ENCODE results near the gene SPEN. TPM values are rescaled to one million over a fixed set of nuclear protein-coding genes. Genes with fewer than 3 reads are reported as not detected.
A peak's percentile ranks its signal among the peaks of the same experiment; 100 is the strongest.

SPEN gene
- total RNA-seq, 1 experiment from 2014 or later, result 58.3 TPM

DNA sequence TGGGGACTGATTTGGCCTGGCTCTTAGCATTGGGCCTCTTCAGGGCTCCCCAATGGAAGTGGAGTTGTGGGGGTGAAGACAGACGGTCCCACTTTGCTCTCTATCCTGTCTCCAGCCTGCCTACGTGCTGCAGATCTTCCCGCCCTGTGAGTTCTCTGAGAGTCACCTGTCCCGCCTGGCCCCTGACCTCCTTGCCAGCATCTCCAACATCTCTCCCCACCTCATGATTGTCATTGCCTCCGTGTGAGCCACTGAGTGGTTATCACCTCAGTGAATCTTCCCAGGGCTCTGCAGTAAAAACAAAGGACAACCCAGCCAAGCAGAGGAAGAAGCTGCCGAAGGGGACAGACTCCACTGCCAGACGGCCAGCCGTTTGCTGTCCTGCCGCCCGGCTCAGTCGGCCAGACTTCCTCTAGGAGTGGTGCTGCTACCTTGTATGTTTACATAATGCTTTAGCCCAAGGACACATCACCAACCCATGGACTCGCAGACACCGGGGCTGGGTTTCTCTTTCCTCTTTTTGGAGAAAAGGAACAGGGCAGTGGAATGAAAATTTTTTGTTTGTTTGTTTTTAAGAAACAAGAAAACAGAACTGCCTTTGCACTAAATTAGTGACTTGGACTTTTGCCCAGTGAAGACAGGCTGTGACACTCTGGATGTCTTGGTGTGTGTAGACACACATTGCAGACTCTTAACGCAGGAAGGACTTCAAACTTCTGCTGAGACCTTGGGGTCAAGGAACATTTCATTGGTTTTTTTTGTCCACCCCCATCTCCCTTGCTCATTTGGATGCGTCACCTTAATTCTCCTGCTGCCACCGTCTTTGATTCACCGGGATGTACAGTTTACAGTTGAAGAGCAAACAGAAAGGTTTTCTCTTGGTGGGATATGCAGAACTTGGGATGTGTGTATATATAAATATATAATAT, 91.9 kb downstream of the SPEN start:
- no TSS peak for BruUV-seq (replicated peaks)
- no peak for DNase-seq (ENCODE audit: low read depth, low spot score)
- ATAC-seq, result peak; percentile 68
- Histone ChIP-seq H3K4me3 (ENCODE audit: low read depth in 2 of 2, low read length in 2 of 2) (no peak overlapping the region), H3K27me3 (ENCODE audit: control insufficient read depth, insufficient read depth, low read length) (no peaks in the 10 kb centered on the region), H3K36me3 (ENCODE audit: control insufficient read depth, insufficient read depth, low read length) (peaks cover 10% of the 10 kb centered on the region), H3K9me3 (ENCODE audit: control insufficient read depth, insufficient read depth, low read depth, low read length) (no peaks in the 10 kb centered on the region), H3K27ac (ENCODE audit: low read length) (peak overlapping the region; percentile 70), H3K4me1 (ENCODE audit: control insufficient read depth, insufficient read depth, low read length) (peaks cover 18% of the 10 kb centered on the region)
- in situ Hi-C loops (cut with HindIII; ENCODE audit: low pct_unique_long_range_greater_than_20kb, low sequenced_read_pairs) (no loop called here), intact Hi-C loops (cut with micrococcal nuclease; ENCODE audit: unreplicated experiment) (no loop called here)
- TF ChIP-seq, protein P1, sequence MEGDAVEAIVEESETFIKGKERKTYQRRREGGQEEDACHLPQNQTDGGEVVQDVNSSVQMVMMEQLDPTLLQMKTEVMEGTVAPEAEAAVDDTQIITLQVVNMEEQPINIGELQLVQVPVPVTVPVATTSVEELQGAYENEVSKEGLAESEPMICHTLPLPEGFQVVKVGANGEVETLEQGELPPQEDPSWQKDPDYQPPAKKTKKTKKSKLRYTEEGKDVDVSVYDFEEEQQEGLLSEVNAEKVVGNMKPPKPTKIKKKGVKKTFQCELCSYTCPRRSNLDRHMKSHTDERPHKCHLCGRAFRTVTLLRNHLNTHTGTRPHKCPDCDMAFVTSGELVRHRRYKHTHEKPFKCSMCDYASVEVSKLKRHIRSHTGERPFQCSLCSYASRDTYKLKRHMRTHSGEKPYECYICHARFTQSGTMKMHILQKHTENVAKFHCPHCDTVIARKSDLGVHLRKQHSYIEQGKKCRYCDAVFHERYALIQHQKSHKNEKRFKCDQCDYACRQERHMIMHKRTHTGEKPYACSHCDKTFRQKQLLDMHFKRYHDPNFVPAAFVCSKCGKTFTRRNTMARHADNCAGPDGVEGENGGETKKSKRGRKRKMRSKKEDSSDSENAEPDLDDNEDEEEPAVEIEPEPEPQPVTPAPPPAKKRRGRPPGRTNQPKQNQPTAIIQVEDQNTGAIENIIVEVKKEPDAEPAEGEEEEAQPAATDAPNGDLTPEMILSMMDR (IDR thresholded peaks at IDR 0.05), result no peak
- TF ChIP-seq SIN3A (IDR thresholded peaks at IDR 0.05; ENCODE audit: borderline replicate concordance, insufficient read depth, low read depth, low read length), result 0 out of 2 replicates have a peak, but pooled peaks have one; percentile 53
- ChIA-PET CTCF (no interaction called here), POLR2A (no interaction called here)

DNA sequence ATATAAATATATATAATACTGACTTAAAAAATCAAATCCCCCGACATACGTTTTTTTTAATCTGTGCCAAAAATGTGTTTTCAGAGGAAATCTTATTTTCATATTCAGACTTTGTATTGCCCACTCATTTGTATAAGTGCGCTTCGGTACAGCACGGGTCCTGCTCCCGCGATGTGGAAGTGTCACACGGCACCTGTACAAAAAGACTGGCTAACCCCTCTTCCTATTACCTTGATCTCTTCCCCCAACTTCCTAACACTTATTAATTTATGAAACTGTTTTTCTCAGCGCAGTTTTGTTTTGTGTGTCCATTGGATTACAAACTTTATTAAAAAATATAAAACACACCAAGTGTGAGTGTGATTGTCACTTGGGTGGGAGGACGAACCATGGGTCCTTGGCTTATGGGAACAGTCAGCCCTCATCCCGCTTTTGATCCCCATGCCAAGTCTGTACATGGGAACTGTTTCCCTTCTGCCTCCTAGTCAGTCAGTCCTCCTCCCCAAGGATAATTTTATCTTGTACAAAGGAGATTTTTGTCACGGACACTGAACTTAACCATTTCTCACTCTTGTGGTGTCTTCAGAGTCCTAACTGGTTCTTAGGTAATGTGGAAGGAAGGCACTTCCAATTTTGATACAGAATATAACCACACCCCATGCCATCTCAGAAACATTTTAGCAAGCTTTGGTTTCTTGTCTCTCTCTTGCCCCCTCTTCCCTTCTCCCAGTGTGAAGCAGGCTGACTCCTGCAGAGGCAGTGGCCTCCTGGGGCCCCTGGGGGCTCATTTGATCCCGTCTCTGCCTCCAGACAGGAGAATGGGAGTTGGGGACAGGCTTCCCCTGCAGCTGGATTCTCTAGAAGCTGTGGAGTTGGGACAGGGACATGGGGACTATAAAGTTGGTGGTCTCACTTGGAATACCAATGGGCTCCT, 92.9 kb downstream of the SPEN start:
- H3K27ac ChIP-seq (ENCODE audit: low read length), result no peak overlapping the region
- ChIA-PET CTCF (no interaction called here), POLR2A (interaction anchor here (0.6 kb wide), 1 partner anchor 490 kb away, joined by 3 read pairs; no protein-coding TSS in a partner anchor)
- no peaks in the 10 kb centered on the region for H3K27me3 ChIP-seq (ENCODE audit: control insufficient read depth, insufficient read depth, low read length)
- H3K4me1 ChIP-seq (ENCODE audit: control insufficient read depth, insufficient read depth, low read length), result peaks cover 18% of the 10 kb centered on the region
- no TSS peak for BruUV-seq (replicated peaks)
- intact Hi-C loops (cut with micrococcal nuclease; ENCODE audit: unreplicated experiment), result no loop called here
- ATAC-seq, result no peak
- H3K4me3 ChIP-seq (ENCODE audit: low read depth in 2 of 2, low read length in 2 of 2), result no peak overlapping the region
- no peaks in the 10 kb centered on the region for H3K9me3 ChIP-seq (ENCODE audit: control insufficient read depth, insufficient read depth, low read depth, low read length)
- DNase-seq (ENCODE audit: low read depth, low spot score), result no peak
- in situ Hi-C loops (cut with HindIII; ENCODE audit: low pct_unique_long_range_greater_than_20kb, low sequenced_read_pairs), result no loop called here
- peaks cover 13% of the 10 kb centered on the region for H3K36me3 ChIP-seq (ENCODE audit: control insufficient read depth, insufficient read depth, low read length)
- TF ChIP-seq, protein P1 (IDR thresholded peaks at IDR 0.05), result no peak
- TF ChIP-seq POLR2AphosphoS5 (IDR thresholded peaks at IDR 0.05; ENCODE audit: low read depth, low read length) (no peak), TCF7L2 (IDR thresholded peaks at IDR 0.05; ENCODE audit: low read depth, low read length) (no peak), SIN3A (IDR thresholded peaks at IDR 0.05; ENCODE audit: borderline replicate concordance, insufficient read depth, low read depth, low read length) (no peak)
- TF ChIP-seq, protein P2, sequence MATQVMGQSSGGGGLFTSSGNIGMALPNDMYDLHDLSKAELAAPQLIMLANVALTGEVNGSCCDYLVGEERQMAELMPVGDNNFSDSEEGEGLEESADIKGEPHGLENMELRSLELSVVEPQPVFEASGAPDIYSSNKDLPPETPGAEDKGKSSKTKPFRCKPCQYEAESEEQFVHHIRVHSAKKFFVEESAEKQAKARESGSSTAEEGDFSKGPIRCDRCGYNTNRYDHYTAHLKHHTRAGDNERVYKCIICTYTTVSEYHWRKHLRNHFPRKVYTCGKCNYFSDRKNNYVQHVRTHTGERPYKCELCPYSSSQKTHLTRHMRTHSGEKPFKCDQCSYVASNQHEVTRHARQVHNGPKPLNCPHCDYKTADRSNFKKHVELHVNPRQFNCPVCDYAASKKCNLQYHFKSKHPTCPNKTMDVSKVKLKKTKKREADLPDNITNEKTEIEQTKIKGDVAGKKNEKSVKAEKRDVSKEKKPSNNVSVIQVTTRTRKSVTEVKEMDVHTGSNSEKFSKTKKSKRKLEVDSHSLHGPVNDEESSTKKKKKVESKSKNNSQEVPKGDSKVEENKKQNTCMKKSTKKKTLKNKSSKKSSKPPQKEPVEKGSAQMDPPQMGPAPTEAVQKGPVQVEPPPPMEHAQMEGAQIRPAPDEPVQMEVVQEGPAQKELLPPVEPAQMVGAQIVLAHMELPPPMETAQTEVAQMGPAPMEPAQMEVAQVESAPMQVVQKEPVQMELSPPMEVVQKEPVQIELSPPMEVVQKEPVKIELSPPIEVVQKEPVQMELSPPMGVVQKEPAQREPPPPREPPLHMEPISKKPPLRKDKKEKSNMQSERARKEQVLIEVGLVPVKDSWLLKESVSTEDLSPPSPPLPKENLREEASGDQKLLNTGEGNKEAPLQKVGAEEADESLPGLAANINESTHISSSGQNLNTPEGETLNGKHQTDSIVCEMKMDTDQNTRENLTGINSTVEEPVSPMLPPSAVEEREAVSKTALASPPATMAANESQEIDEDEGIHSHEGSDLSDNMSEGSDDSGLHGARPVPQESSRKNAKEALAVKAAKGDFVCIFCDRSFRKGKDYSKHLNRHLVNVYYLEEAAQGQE (IDR thresholded peaks at IDR 0.05; ENCODE audit: insufficient read depth in 1 of 2, low read depth in 2 of 2, low read length in 1 of 2), result no peak

Measured in Panc1 (cell line).